Activated CD4-positive, alpha-beta T cell treated with anti-CD3 and anti-CD28 coated beads, Interleukin-2, amount 50 U/mL, for 48 hours (primary cell): ENCODE results near the gene GGA1.
"Not testable (repeated sequence)": the region's sequence is repeated elsewhere in the genome, so short reads cannot be mapped to it uniquely, and the experiment has no call there.

Source experiments
- DNase-seq, 2 experiments: peaks; one replicate each; pipeline ENCODE4 v3.0.0-alpha.2; 2020

Gene GGA1

GRCh38 chr22:37571258-37571991, 37.2 kb upstream of the GGA1 start:
- no peak for DNase-seq

DNA sequence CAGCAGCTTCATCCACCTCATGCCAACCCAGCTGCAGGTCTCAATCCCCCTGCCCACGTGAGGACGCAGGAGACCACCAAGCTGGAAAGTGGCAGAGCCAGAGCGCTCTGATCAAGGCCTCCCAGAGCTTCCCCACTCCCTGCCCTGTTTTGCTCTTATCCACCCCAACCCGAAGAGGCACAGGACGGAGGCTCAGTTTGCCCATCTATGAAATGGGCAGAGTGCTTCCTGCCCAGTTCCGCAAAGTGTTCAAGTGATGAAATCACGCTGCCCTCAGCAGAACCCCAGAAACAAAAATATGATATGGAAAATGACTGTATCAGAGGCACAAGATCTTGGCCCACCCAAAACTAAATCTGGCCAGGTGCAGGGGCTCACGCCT, 36.7 kb upstream of the GGA1 start:
- no peak for DNase-seq

DNA sequence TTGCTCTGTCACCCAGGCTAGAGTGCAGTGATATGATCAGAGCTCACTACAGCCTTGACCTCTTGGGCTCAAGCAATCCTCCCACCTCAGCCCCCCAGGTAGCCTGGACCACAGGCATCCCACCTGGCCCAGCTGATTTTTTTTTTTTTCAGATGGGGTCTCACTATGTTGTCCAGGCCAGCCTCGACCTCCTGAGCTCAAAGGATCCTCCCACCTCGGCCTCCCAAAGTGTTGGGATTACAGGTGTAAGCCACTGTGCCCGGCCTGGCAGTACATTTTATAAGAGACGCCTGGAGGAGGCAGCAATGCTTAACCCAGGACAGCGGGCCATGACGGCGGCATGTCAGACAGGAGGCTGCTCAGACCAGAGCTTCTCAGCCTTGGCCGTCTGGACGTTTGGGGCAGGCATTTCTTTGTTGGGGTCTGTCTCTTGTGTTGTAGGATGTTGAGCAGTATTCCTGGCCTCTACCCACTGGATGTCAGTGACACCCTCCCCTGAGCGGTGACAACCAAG, 33.1 kb upstream of the GGA1 start:
- no peak for DNase-seq

DNA sequence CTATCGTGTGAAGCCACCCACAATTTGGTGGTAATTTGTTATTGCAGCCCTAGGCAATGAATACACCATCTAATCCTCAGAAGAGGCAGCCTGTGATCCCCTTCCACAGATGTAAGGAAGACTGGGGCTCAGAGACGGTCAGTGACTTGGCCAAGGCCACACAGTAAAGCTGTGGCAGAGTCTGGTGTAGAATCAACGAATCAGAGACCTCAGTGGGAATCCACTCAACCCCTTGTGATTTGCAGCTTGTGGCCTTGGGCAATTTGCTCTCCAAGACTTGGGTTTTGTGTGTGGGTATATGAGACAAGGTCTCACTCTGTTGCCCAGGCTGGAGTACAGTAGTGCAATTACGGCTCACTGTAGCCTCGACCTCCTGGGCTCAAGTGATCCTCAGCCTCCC, 30.6 kb upstream of the GGA1 start:
- no peak for DNase-seq

DNA sequence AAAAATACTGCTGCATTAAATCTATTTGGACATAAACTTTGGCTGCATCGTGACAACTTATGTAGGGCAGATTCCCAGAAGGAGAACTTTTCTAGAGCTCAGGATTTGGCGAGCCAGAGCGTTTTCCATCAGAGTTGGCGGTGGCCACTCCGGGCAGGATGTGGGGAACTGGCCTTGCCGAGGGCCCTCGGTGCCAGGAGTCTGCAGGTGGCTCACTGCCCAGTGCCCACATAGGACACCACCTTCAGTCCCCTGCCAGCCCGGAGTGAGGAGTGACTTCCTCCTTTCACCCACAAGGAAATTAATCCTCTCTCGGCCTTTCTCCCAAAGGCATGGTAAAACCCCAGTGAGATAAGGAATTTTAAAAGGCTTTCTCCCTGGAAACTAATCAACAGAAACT, 27.1 kb upstream of the GGA1 start:
- no peak for DNase-seq

DNA sequence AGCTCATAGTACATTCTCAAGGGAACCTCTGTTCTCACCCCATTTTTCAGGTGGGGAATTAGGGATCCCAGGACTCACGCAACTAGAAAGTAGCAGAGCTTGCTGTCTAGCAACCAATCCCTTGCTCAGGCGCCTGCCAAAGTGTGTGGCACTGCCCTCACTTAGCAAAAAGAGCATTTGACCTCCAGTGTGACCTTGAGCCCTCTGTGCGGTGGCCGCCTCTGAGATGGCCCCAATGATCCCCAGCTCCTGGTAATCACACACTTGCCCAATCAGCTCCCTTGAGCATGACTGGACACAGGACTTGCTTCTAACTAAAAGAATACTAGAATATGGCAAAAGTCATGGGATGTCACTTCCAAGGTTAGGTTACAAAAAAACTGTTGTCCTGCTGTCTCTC, 26.1 kb upstream of the GGA1 start:
- DNase-seq: no peak

- DNase-seq: no peak
These were observed 20.0 kb upstream of the GGA1 start for GRCh38 chr22:37588546-37589215.

GRCh38 chr22:37589636-37590035, 19.0 kb upstream of the GGA1 start:
- no peak for DNase-seq

GRCh38 chr22:37591081-37591480, 17.6 kb upstream of the GGA1 start:
- not testable (repeated sequence) for DNase-seq

- no peak for DNase-seq
These were observed 16.7 kb upstream of the GGA1 start for GRCh38 chr22:37591823-37592404.

DNA sequence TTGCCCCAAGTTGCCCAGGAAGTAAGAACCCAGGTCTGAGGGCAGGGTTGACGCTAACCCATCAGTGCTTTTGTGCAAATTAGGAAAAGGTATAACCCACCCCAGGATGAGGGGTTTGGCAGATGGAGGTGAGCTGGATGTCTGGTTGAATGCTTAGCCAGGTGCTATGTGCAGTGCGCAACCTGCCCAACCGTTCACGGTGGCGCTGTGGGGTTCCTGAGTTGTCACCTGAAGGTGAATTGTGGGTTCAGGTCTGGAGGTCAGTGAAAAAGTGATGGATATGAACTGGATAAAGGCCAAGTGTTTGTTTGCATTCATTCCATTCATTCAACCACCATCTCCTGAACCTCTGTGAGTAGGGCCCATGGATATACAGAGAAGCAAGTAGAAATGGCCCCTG, 14.4 kb upstream of the GGA1 start:
- DNase-seq: no peak

- DNase-seq: no peak
These were observed 9.5 kb upstream of the GGA1 start for GRCh38 chr22:37599153-37599552.

DNA sequence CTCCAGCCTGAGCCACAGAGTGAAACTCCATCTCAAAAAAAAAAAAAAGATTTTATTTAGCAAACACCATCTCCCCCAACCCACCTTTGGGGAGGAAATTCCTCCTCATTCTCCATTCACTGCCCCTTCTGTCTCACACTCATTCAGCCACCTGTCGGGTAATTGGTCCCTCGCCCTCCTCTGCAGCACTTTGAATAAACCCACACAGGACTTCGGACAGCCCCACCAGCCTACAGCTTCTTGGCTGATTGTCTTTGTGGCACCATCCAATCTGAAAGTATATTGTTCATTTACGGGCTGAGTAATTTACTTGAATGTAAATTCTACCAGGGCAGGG, 7.5 kb upstream of the GGA1 start:
- DNase-seq: no peak

DNA sequence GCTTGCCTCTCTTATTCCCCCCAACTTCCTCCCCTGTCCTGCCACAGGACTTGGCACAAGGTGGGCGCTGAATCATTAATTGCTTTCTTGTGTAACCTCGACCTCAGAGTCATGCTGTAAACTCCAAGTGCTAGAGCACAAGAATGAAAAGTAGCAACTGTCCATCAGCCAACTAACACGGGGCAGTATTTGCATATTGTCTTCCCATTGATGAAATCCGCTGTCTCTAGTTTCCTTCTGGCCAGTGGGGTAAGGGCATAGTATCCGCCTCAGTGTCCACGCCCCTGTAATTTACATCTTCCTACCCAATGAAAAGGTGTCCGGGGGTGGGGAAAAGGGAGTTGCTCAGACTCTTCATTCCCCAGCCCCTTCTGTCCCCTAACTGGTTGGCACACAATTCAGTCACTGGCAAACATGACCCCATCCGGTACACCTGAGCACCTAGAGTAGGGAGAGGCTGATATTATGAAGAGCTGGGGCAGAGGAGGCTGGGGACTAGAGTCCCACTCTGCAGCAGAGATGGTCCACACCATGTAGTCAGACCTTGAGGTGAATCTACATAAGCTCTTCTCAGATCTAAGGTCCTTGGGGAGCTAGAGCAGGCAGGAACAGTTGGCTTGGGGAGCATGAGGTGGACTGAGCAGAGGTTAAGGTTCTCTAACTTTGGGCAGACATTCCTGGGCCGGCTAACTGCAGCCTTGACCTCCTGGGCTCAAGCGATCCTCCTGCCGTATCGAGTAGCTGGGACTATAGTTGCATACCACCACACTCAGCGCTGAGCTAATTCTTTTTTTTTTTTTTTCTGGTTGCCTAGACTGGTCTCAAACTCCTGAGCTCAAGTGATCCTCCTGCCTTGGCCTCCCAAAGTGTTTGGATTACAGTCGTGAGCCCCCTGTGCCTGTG, 6.8 kb upstream of the GGA1 start:
- DNase-seq: no peak

DNA sequence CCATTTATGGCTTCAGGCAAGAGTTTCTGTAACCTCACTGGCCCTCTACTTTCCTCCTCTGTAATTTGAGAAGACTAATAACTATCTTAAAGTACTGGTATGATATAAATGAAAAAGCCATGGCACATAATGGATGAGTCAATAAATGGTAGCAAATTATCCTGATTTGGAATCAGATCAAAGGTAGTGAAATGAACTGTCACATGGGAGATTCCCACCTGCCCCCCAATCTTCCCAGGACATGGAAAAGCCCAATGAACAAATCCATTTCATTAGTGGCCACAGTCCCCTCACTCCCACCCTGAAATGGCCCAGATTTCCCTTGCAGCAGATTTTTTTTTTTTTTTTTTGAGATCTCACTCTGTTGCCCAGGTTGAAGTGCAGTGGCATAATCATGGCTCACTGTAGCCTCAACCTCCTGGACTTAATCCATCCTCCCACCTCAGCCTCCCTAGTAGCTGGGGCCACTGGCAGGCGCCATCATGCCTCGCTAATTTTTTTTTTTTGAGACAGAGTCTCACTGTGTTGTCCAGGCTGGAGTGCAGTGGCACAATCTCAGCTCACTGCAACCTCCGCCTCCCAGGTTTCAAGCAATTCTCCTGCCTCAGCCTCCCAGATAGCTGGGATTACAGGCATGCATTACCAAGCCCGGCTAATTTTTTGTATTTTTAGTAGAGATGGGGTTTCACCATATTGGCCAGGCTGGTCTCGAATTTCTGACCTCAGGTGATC, 5.9 kb upstream of the GGA1 start:
- not testable (repeated sequence) for DNase-seq

GRCh38 chr22:37604074-37604473, 4.6 kb upstream of the GGA1 start:
- no peak for DNase-seq

DNA sequence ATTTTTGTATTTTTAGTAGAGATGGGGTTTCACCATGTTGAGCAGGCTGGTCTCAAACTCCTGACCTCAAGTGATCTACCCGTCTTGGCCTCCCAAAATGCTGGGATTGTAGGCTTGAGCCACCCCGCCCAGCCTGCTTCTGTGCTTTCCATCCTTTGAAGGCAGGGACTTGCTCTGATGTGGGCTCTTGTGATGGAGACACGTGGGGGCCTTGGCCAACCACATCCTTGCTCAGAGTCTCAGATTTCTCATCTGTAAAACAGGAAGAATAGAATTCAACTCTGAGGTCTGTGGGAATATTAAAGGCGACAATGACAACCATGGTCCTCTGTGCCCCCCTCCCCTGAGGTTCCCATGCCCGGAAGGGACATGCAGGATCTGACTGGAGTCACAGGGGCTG, 3.8 kb upstream of the GGA1 start:
- peak; percentile 30 to 45 for DNase-seq

DNA sequence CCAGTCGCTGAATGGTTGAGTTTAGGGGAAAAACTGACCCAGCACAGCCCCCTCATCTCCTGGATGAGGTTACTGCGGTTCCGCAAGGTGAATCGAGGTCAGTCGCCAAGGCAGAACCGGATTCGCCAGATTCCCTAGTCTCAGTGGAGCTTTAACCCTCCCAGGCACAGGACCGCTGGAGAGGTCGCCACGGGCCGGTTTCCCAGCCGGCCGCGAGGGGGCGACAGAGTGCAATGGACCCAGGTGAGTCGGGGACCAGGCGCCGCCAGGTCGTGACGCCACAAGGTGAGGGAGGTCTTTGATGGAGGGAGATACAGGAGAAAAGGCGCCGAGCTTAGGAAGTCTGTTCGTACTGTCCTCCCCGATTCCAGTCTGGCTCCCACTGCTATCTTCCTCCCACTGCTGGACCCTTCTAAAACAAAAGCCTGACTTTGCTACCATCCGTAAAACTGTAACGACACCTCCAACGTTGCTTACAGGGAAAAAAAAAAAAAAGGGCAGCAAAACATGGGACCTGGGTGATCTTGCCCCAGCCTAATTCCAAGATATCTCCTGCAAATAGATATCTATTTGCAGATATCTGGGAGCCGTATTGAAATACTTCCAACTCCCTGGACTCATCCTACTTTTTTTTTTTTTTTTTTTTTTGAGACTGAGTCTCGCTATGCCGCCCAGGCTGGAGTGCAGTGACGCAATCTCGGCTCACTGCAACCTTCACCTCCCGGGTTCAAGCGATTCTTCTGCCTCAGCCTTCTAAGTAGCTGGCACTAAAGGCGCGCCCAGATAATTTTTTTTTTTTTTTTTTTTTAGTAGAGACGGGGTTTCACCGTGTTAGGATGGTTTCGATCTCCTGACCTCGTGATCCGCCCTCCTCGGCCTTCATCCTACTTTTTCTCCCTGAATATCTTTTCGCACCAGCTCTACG, 1.4 kb upstream of the GGA1 start:
- DNase-seq: peak; percentile 93 to 94

DNA sequence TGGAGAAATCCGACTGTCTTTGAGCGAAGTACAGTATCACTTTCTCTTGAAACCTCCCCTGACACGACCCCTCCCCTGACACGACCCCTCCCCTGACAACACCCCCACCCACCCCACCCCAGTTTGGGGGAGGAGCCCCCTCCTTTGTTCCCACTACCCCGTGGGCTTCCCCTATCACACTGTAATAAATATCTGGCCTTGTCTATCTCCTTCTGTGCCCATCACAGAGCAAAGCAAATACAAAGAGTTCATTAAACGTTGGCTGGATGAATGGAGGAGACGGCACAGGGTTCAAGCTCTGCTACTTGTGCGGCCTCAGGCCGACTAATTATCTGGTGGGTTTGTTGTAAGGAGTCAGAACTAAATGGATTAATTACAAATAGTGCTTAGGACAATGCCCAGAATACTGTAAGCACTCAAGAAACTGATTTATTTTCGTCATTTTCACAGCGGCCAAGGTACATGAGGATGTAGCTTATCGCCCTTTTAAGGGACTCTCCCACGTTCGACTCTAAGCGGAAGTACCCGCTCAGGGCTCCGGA, 628 bp upstream of the GGA1 start:
- DNase-seq: peak in 1 of 2 experiments; percentile 27

DNA sequence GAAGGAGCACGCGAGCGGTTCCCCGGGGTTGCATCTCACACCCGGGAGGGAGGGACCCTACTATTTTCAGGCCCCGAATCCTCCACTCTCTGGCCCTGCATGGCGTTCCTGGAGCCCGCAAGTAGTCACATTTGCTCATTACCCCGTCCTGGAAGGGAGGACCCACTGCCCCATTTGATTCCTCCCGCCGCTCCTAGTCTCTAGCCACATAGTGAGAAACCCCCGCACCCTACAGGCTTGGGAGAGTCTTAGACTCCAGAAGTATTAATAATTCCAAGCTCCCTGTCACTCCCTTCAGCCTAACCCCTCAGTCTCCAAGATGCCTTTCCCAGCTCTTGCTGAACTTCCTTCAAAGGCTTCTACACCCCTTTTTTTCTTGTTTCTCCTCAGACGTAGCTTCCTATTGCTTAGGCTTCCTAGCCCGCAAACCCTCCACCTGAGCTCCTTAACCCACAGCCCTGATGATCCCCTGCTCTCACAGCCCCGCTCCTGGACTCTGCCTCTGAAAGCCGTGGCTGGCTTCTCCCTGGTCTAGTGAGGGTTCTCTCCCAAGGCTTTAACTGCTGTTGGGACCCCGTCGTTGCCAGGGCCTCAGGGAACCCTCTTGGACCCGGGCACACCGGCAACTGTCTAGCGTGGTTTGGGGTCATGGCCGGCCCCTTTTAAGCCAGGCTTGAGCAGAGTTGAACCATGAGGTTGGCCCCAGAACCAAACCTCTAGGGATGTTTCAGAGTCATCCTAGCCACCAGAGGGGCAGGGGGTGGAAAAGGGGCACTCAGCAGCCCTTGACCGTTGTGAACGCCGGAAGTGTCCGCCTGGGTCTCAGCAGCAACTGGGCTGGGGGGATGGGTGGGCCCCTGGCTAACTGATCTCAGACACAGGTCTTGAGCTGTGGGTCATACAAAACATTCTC, 862 bp downstream of the GGA1 start:
- no peak for DNase-seq
